HepG2 (cell line): ENCODE results near the gene COL13A1. TPM values are rescaled to one million over a fixed set of nuclear protein-coding genes. Genes with fewer than 3 reads are reported as not detected.

Source experiments
- ATAC-seq: fragments of 200-7000 bp; cut with Tn5 transposase; 3 replicates; pipeline ENCODE4 v1.9.1; 2020; ENCODE audit warnings: mild to moderate bottlenecking, moderate library complexity
- BruUV-seq: library from RNA; stranded (reverse); fragments of 400-500 nt; replicated peaks from 2 replicates; lab custom pipeline; 2021; lab: Mats Ljungman, UMichigan
- CTCF ChIA-PET: fragments of 300-600 bp; formaldehyde crosslinking; extraction: SDS; loops from one replicate; lab custom pipeline; 2021; ENCODE audit warnings: low total read pairs, inconsistent platforms, low intra/inter-chr PET ratio; lab: Yijun Ruan, JAX
- POLR2A ChIA-PET: fragments of 350-600 bp; sonication (Branson Sonifier 250); formaldehyde crosslinking; loops from one replicate; lab custom pipeline; 2020; ENCODE audit warnings: antibody characterized with exemption, inconsistent platforms; lab: Yijun Ruan, JAX
- DNase-seq: peaks from one replicate; pipeline ENCODE4 v3.0.0-alpha.2; 2015; ENCODE audit warnings: low spot score
- FAIRE-seq: peaks from 3 replicates; lab custom pipeline; 2011; peaks lifted over from hg19 to GRCh38; lab: Jason Lieb, UNC
- H2AFZ ChIP-seq: one replicate; pipeline ENCODE4 v1.6.1; 2011; ENCODE audit warnings: low read length, inconsistent platforms
- H3K27ac ChIP-seq: fragments of 300-600 bp; 3 replicates; pipeline ENCODE4 v1.8.0; 2011; ENCODE audit warnings: mixed run types, mild to moderate bottlenecking, mixed read lengths, low read length, inconsistent platforms; ENCODE audit not compliant: insufficient read depth; ENCODE audit errors: extremely low read length
- H3K27me3 ChIP-seq, 2 experiments: fragments of 200-600 bp in 1 of 2; 2 replicates in 1 of 2; 3 replicates in 1 of 2; pipeline versions ENCODE4 v1.6.0 to v1.8.0; 2011; ENCODE audit warnings: low read length in 2 of 2, mild to moderate bottlenecking in 2 of 2, moderate library complexity in 2 of 2, inconsistent platforms in 1 of 2; ENCODE audit not compliant: insufficient read depth in 2 of 2, control insufficient read depth in 1 of 2
- H3K36me3 ChIP-seq, 2 experiments: fragments of 200-600 bp in 1 of 2; replicated peaks in 1 of 2; 2 replicates in 1 of 2; 3 replicates in 1 of 2; pipeline versions ENCODE4 v1.5.1 to v1.8.0; 2011; ENCODE audit warnings: low read length in 2 of 2, inconsistent platforms in 1 of 2; ENCODE audit not compliant: insufficient read depth in 2 of 2, control insufficient read depth in 1 of 2
- H3K4me1 ChIP-seq: 2 replicates; pipeline ENCODE4 v1.5.1; 2012; ENCODE audit warnings: low read length, inconsistent platforms; ENCODE audit not compliant: insufficient read depth
- H3K4me2 ChIP-seq: 2 replicates; pipeline ENCODE4 v1.6.0; 2011; ENCODE audit warnings: low read depth, low read length, inconsistent platforms
- H3K4me3 ChIP-seq, 3 experiments: fragments of 200-600 bp in 1 of 3; sonication (generic), shearing (Covaris generic) in 1 of 3; replicated peaks in 1 of 3; 2 replicates each; pipeline ENCODE4 v1.5.1; 2011 to 2016; ENCODE audit warnings: low read length in 3 of 3, inconsistent platforms in 2 of 3, low read depth in 2 of 3, mild to moderate bottlenecking in 2 of 3, control low read depth in 1 of 3, mixed read lengths in 1 of 3; ENCODE audit not compliant: insufficient read depth in 1 of 3
- H3K79me2 ChIP-seq: one replicate; pipeline ENCODE4 v1.6.1; 2011; ENCODE audit warnings: low read length, inconsistent platforms; ENCODE audit not compliant: insufficient read depth
- H3K9ac ChIP-seq: 2 replicates; pipeline ENCODE4 v1.6.0; 2011; ENCODE audit warnings: mild to moderate bottlenecking, low read depth, low read length, inconsistent platforms; ENCODE audit not compliant: insufficient read depth
- H3K9me3 ChIP-seq: 2 replicates; pipeline ENCODE4 v1.5.1; 2012; ENCODE audit warnings: mild to moderate bottlenecking, low read length
- H4K20me1 ChIP-seq: 2 replicates; pipeline ENCODE4 v1.6.0; 2011; ENCODE audit warnings: inconsistent platforms, mild to moderate bottlenecking, low read length, moderate library complexity; ENCODE audit not compliant: insufficient read depth
- AFF4 ChIP-seq: sonication (generic); formaldehyde crosslinking; IDR thresholded peaks from 2 replicates; pipeline ENCODE4 v1.4.0; 2020; ENCODE audit warnings: missing genetic modification reagents
- GABPB1 ChIP-seq: IDR thresholded peaks from 2 replicates; pipeline ENCODE4 v1.6.1; 2016; ENCODE audit warnings: mild to moderate bottlenecking, missing genetic modification reagents, moderate library complexity, missing compliant biosample characterization
- GFI1 ChIP-seq: sonication (generic); formaldehyde crosslinking; IDR thresholded peaks from 2 replicates; pipeline ENCODE4 v1.5.0; 2020; ENCODE audit warnings: missing genetic modification reagents, mild to moderate bottlenecking, borderline replicate concordance
- GTF2F1 ChIP-seq: fragments of 150-350 bp; IDR thresholded peaks from 2 replicates; pipeline ENCODE4 v1.6.1; 2014; ENCODE audit warnings: low read length
- ISX ChIP-seq: sonication (generic); formaldehyde crosslinking; conservative IDR thresholded peaks from 2 replicates; pipeline ENCODE4 v1.5.0; 2020; ENCODE audit warnings: missing genetic modification reagents
- KIAA2018 ChIP-seq: sonication (generic); formaldehyde crosslinking; IDR thresholded peaks from 2 replicates; pipeline ENCODE4 v1.5.0; 2020; ENCODE audit warnings: mild to moderate bottlenecking, missing genetic modification reagents, borderline replicate concordance
- POLR2AphosphoS2 ChIP-seq: IDR thresholded peaks from 2 replicates; pipeline ENCODE4 v1.6.1; 2011; ENCODE audit warnings: low read depth, low read length, improper control_type of control experiment
- U2AF2 ChIP-seq: fragments of 200-400 bp; formaldehyde crosslinking; IDR thresholded peaks from 2 replicates; pipeline ENCODE4 v1.6.1; 2017; ENCODE audit warnings: low read depth, mild to moderate bottlenecking, low read length
- ZEB1 ChIP-seq: IDR thresholded peaks from 2 replicates; pipeline ENCODE4 v1.6.1; 2012; ENCODE audit warnings: mild to moderate bottlenecking, low read depth, inconsistent platforms; ENCODE audit not compliant: insufficient replicate concordance
- ZFP36L2 ChIP-seq: sonication (generic); formaldehyde crosslinking; IDR thresholded peaks from 2 replicates; pipeline ENCODE4 v1.4.0; 2020; ENCODE audit warnings: missing genetic modification reagents
- ZIK1 ChIP-seq: sonication (generic); formaldehyde crosslinking; IDR thresholded peaks from 2 replicates; pipeline ENCODE4 v1.5.0; 2020; ENCODE audit warnings: mild to moderate bottlenecking, low read depth, missing genetic modification reagents, borderline replicate concordance
- ZNF256 ChIP-seq: sonication (generic); formaldehyde crosslinking; conservative IDR thresholded peaks from 2 replicates; pipeline ENCODE4 v1.4.0; 2020; ENCODE audit warnings: missing genetic modification reagents
- ZNF3 ChIP-seq: IDR thresholded peaks from 2 replicates; pipeline ENCODE4 v1.7.0; 2017; ENCODE audit warnings: inconsistent platforms
- ZNF331 ChIP-seq: sonication (generic); formaldehyde crosslinking; IDR thresholded peaks from 2 replicates; pipeline ENCODE4 v1.4.0; 2020; ENCODE audit warnings: missing genetic modification reagents
- WGBS: methylation state at CpG from one replicate; pipeline ENCODE4 v1.1.6; 2017; ENCODE audit warnings: low lambda C conversion rate; 5-methylcytosine and 5-hydroxymethylcytosine counted together
- in situ Hi-C: cut with HindIII; loops from 2 replicates; pipeline ENCODE4 v1.10.0; 2017; ENCODE audit warnings: low pct_unique_long_range_greater_than_20kb; ENCODE audit not compliant: extremely low pct_ligation_motif_present
- intact Hi-C: fragments of 100-400 bp; cut with micrococcal nuclease; formaldehyde crosslinking; loops from one replicate; pipeline ENCODE4 v1.10.0; 2022; ENCODE audit not compliant: unreplicated experiment
- polyA plus RNA-seq, 8 experiments: library from polyadenylated mRNA; depleted of rRNA in 3 of 8; stranded (reverse) in 7 of 8; unstranded in 1 of 8; fragments of >200 nt; fragmentation: Illumina TruSeq in 4 of 8; extraction: Trizol in 4 of 8; gene quantifications; 2 replicates each; pipeline versions ENCODE4 v1.2.1 to v1.2.3, GENCODE V29; 2011 to 2016; ENCODE audit warnings: low read depth in 4 of 8, missing spikeins in 1 of 8, mixed read lengths in 1 of 8; ENCODE audit not compliant: insufficient read depth in 1 of 8
- total RNA-seq, 5 experiments: library from RNA; depleted of rRNA; stranded (reverse); fragments of >200 nt; fragmentation: Illumina TruSeq; extraction: Trizol; gene quantifications; 2 replicates each; pipeline ENCODE4 v1.2.3, GENCODE V29; 2016; ENCODE audit warnings: low read depth in 1 of 5

COL13A1 gene
- total and polyA plus RNA-seq, 2 of the 13 experiments (the other 11 are each of a cell fraction or from before 2014, with no cell fraction given) = 0.07 TPM; not detected in 1

DNA sequence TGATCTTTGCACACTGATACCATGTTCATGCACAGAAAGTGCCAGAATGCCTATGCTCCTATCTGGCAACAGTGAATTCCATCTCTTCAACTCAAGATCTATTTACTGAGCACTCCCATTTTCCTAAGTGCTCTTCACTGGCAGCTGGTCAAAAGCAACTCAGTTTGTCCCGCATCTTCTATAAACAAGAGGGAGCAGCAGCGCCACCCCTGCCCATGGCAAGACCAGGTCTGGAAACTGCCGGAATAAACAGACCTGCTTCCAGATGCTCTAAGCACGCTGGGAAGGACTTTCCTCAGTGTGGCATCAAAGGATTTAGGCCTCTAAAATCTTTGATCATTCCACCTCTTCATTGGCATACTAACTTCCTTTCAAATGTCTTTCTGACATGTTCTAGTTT lies 146.6 kb downstream of the COL13A1 start:
- in situ Hi-C loops (no loop called here), intact Hi-C loops (no loop called here)
- no peaks in the 10 kb centered on the region for H3K9me3 ChIP-seq
- no peak overlapping the region for H3K9ac ChIP-seq
- no peaks in the 10 kb centered on the region for H3K79me2 ChIP-seq
- BruUV-seq = no TSS peak
- H3K4me1 ChIP-seq = no peaks in the 10 kb centered on the region
- FAIRE-seq (no peak), ATAC-seq (no peak), DNase-seq (no peak)
- H3K27ac ChIP-seq = no peak overlapping the region
- ChIA-PET POLR2A (no interaction called here), CTCF (no interaction called here)
- 21% methylated on average over 4 of the region's 4 CpGs for WGBS
- H3K36me3 ChIP-seq = no peaks in the 10 kb centered on the region
- H3K27me3 ChIP-seq = peaks cover 5 to 22% of the 10 kb centered on the region in 2 experiments; a peak in 3 of 5 replicates
- no peaks in the 10 kb centered on the region for H4K20me1 ChIP-seq
- no peak overlapping the region for H3K4me2 ChIP-seq
- H2AFZ ChIP-seq = no peak overlapping the region
- H3K4me3 ChIP-seq = no peak overlapping the region
- TF ChIP-seq ZEB1 (no peak), GTF2F1 (no peak), ZNF3 (CRISPR knock-in tag) (no peak), KIAA2018 (no peak), AFF4 (no peak), GABPB1 (CRISPR knock-in tag) (no peak), ZNF331 (CRISPR knock-in tag) (no peak), ZFP36L2 (CRISPR knock-in tag) (no peak), GFI1 (CRISPR knock-in tag) (no peak), ISX (CRISPR knock-in tag) (no peak), ZIK1 (CRISPR knock-in tag) (no peak), U2AF2 (no peak), POLR2AphosphoS2 (no peak), ZNF256 (CRISPR knock-in tag) (no peak)
